Fibroblast of lung (primary cell): ENCODE data around the gene ING2. TPM values are rescaled to one million over a fixed set of nuclear protein-coding genes. Genes with fewer than 3 reads are reported as not detected.

ENCODE experiments used
- DNase-seq, 2 donors: peaks; one replicate each; pipeline versions ENCODE4 v3.0.0 to v3.0.0-alpha.2; 2010; ENCODE audit warnings: low read depth in 2 of 2
- H2AFZ ChIP-seq: 2 replicates; pipeline ENCODE4 v1.5.1; 2012; ENCODE audit warnings: low read length, control low read depth, inconsistent platforms
- H3K27ac ChIP-seq: 2 replicates; pipeline ENCODE4 v1.5.1; 2011; ENCODE audit warnings: low read length, control low read depth; ENCODE audit not compliant: insufficient read depth
- H3K27me3 ChIP-seq: 2 replicates; pipeline ENCODE4 v1.5.1; 2011; ENCODE audit warnings: mild to moderate bottlenecking, low read length; ENCODE audit not compliant: control insufficient read depth, insufficient read depth
- H3K36me3 ChIP-seq: 2 replicates; pipeline ENCODE4 v1.5.1; 2011; ENCODE audit warnings: low read length; ENCODE audit not compliant: control insufficient read depth, insufficient read depth
- H3K4me1 ChIP-seq: 2 replicates; pipeline ENCODE4 v1.5.1; 2011; ENCODE audit warnings: low read length; ENCODE audit not compliant: control insufficient read depth, insufficient read depth; ENCODE audit errors: extremely low read depth
- H3K4me2 ChIP-seq: 2 replicates; pipeline ENCODE4 v1.5.1; 2011; ENCODE audit warnings: low read length, control low read depth; ENCODE audit not compliant: insufficient read depth; ENCODE audit errors: extremely low read depth
- H3K4me3 ChIP-seq, 4 experiments: fragments of 200-600 bp in 1 of 4; sonication (generic) in 1 of 4; replicated peaks in 1 of 4; 2 replicates each; pipeline ENCODE4 v1.5.1; 2011 to 2016; ENCODE audit warnings: low read length in 4 of 4, low read depth in 3 of 4, mild to moderate bottlenecking in 3 of 4, control low read depth in 2 of 4, inconsistent platforms in 1 of 4, mixed read lengths in 1 of 4; ENCODE audit not compliant: insufficient read depth in 1 of 4; ENCODE audit errors: control extremely low read depth in 1 of 4
- H3K79me2 ChIP-seq: 2 replicates; pipeline ENCODE4 v1.5.1; 2012; ENCODE audit warnings: mild to moderate bottlenecking, low read length, inconsistent platforms; ENCODE audit not compliant: control insufficient read depth, insufficient read depth
- H3K9ac ChIP-seq: 2 replicates; pipeline ENCODE4 v1.5.1; 2011; ENCODE audit warnings: mild to moderate bottlenecking, low read length, control low read depth; ENCODE audit not compliant: insufficient read depth
- H3K9me3 ChIP-seq: 2 replicates; pipeline ENCODE4 v1.5.1; 2012; ENCODE audit warnings: low read depth, low read length; ENCODE audit not compliant: control insufficient read depth, insufficient read depth
- H4K20me1 ChIP-seq: 2 replicates; pipeline ENCODE4 v1.5.1; 2011; ENCODE audit warnings: low read length; ENCODE audit not compliant: control insufficient read depth, insufficient read depth; ENCODE audit errors: extremely low read depth
- CTCF ChIP-seq, 2 donors: IDR thresholded peaks in 1 of 2; conservative IDR thresholded peaks in 1 of 2; 1 replicate in 1 of 2; 2 replicates in 1 of 2; pipeline ENCODE4 v1.5.1; 2011 to 2012; ENCODE audit warnings: low read length in 2 of 2, control low read depth in 1 of 2, inconsistent platforms in 1 of 2, low read depth in 1 of 2, mild to moderate bottlenecking in 1 of 2
- EZH2 ChIP-seq: IDR thresholded peaks from 2 replicates; pipeline ENCODE4 v1.5.1; 2012; ENCODE audit warnings: low read length, control low read depth, mild to moderate bottlenecking; ENCODE audit errors: missing control alignments
- polyA plus RNA-seq, 2 donors: library from polyadenylated mRNA; depleted of rRNA in 1 of 2; stranded (reverse) in 1 of 2; unstranded in 1 of 2; fragments of >200 nt; gene quantifications; 2 replicates each; pipeline ENCODE4 v1.2.1, GENCODE V29; 2011 to 2012; ENCODE audit warnings: missing spikeins in 1 of 2
- total RNA-seq: library from RNA; depleted of rRNA; stranded (reverse); fragments of >200 nt; gene quantifications from 2 replicates; pipeline ENCODE4 v1.2.1, GENCODE V29; 2014

ING2 gene
- total and polyA plus RNA-seq, 2 donors (not counting 1 experiment from before 2014, with no cell fraction given), result 7.9 to 12.1 TPM

- Histone ChIP-seq H3K36me3 (no peaks in the 10 kb centered on the region), H4K20me1 (no peaks in the 10 kb centered on the region), H3K27ac (no peak overlapping the region), H3K4me3 (no peak overlapping the region), H3K4me1 (no peaks in the 10 kb centered on the region), H3K27me3 (no peaks in the 10 kb centered on the region), H3K9ac (no peak overlapping the region), H3K79me2 (no peaks in the 10 kb centered on the region), H3K9me3 (no peaks in the 10 kb centered on the region), H3K4me2 (no peak overlapping the region), H2AFZ (no peak overlapping the region)
- no peak for TF ChIP-seq CTCF (conservative IDR thresholded peaks at IDR 0.05 in 1 of 2, IDR thresholded peaks at IDR 0.05 in 1 of 2; ENCODE audit: low read depth in 1 of 2, low read length in 2 of 2)
- DNase-seq, result no peak
Observed at GRCh38 chr4:183553601-183554345, 48.9 kb downstream of the ING2 start.

- no peak for DNase-seq
- no peak for TF ChIP-seq EZH2
- no peak for TF ChIP-seq CTCF (conservative IDR thresholded peaks at IDR 0.05 in 1 of 2, IDR thresholded peaks at IDR 0.05 in 1 of 2; ENCODE audit: low read depth in 1 of 2, low read length in 2 of 2)
- no peaks in the 10 kb centered on the region for H3K79me2 ChIP-seq
- H3K27ac ChIP-seq, result no peak overlapping the region
- no peaks in the 10 kb centered on the region for H3K27me3 ChIP-seq
- no peaks in the 10 kb centered on the region for H3K36me3 ChIP-seq
- H3K4me2 ChIP-seq, result no peak overlapping the region
- no peaks in the 10 kb centered on the region for H3K4me1 ChIP-seq
- H4K20me1 ChIP-seq, result no peaks in the 10 kb centered on the region
- H3K9me3 ChIP-seq, result no peaks in the 10 kb centered on the region
- no peak overlapping the region for H3K4me3 ChIP-seq
- no peak overlapping the region for H2AFZ ChIP-seq
- no peak overlapping the region for H3K9ac ChIP-seq
Observed at GRCh38 chr4:183554346-183554686, 49.5 kb downstream of the ING2 start.

GRCh38 chr4:183554878-183555585, 50.2 kb downstream of the ING2 start:
- no peaks in the 10 kb centered on the region for H3K27me3 ChIP-seq
- H3K9ac ChIP-seq, result no peak overlapping the region

More at GRCh38 chr4:183554878-183555585, 50.2 kb downstream of the ING2 start:
- no peaks in the 10 kb centered on the region for H3K4me1 ChIP-seq
- no peak overlapping the region for H3K27ac ChIP-seq
- no peaks in the 10 kb centered on the region for H4K20me1 ChIP-seq
- no peak overlapping the region for H3K4me2 ChIP-seq
- H3K36me3 ChIP-seq, result no peaks in the 10 kb centered on the region
- TF ChIP-seq EZH2 (no peak), CTCF (conservative IDR thresholded peaks at IDR 0.05 in 1 of 2, IDR thresholded peaks at IDR 0.05 in 1 of 2; ENCODE audit: low read depth in 1 of 2, low read length in 2 of 2) (no peak)
- H2AFZ ChIP-seq, result no peak overlapping the region
- no peak for DNase-seq
- H3K9me3 ChIP-seq, result no peaks in the 10 kb centered on the region
- no peak overlapping the region for H3K4me3 ChIP-seq
- H3K79me2 ChIP-seq, result no peaks in the 10 kb centered on the region
